Fibroblast of mammary gland (primary cell): ENCODE results near the gene HAPLN3.

Experiments used
- DNase-seq: peaks from one replicate; pipeline ENCODE4 v3.0.0-alpha.2; 2010; ENCODE audit warnings: low read depth
- H3K4me3 ChIP-seq: 2 replicates; pipeline ENCODE4 v1.5.1; 2011; ENCODE audit warnings: low read depth, mild to moderate bottlenecking, low read length, moderate library complexity; ENCODE audit not compliant: control insufficient read depth
- TF ChIP-seq, protein P1 (sequence below): conservative IDR thresholded peaks from 2 replicates; pipeline ENCODE4 v1.5.1; 2011; ENCODE audit warnings: low read depth, low read length, inconsistent platforms; ENCODE audit not compliant: control insufficient read depth, insufficient read depth

Gene HAPLN3

DNA sequence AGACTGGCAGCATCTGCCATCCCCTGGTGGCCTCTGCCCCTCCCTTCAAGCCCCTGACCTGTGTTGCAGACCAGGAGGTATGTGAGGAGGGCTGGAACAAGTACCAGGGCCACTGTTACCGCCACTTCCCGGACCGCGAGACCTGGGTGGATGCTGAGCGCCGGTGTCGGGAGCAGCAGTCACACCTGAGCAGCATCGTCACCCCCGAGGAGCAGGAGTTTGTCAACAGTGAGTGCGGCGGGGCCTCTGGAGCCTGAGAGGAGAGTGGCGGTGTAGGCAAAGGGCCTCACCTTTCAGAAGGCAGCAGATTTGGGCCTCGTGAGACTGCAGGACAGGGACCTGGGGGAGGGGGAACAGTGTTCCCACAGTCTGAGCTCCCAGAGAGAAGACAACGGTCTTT, 24.0 kb downstream of the HAPLN3 start:
- H3K4me3 ChIP-seq = no peak overlapping the region
- TF ChIP-seq, protein P1, sequence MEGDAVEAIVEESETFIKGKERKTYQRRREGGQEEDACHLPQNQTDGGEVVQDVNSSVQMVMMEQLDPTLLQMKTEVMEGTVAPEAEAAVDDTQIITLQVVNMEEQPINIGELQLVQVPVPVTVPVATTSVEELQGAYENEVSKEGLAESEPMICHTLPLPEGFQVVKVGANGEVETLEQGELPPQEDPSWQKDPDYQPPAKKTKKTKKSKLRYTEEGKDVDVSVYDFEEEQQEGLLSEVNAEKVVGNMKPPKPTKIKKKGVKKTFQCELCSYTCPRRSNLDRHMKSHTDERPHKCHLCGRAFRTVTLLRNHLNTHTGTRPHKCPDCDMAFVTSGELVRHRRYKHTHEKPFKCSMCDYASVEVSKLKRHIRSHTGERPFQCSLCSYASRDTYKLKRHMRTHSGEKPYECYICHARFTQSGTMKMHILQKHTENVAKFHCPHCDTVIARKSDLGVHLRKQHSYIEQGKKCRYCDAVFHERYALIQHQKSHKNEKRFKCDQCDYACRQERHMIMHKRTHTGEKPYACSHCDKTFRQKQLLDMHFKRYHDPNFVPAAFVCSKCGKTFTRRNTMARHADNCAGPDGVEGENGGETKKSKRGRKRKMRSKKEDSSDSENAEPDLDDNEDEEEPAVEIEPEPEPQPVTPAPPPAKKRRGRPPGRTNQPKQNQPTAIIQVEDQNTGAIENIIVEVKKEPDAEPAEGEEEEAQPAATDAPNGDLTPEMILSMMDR = no peak
- DNase-seq = no peak

DNA sequence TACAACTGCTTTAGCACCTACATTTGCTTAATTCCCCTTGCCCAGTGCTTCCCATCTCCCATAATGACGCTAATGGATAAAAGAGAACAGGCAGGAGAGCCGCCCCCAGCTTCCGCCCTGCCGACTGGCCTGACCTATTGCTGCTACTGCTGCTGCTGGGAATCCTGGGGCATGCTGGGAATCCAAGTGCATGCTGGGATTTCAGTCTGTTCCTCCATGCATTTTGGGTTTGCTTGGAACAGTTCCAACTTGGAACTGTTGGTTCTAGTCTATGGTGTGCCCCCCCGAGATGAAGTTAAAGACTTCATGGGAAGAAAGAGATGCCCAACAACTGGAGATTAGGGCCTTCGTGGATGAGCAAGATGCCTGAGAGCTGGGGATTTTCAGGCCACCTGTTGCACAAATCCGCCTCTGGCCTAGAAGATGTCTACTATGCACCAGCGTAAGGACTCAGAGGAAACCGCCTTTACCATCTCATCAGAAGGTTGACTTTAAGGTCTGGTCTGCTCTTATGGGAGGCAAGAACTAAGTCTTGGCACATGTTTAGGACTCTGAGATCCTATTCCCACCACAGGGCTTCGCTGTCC, 29.0 kb downstream of the HAPLN3 start:
- no peak for DNase-seq
- TF ChIP-seq, protein P1 = no peak
- H3K4me3 ChIP-seq = no peak overlapping the region

- H3K4me3 ChIP-seq = no peak overlapping the region
- peak; percentile 10 for DNase-seq
- TF ChIP-seq, protein P1 = no peak
Observed at GRCh38 chr15:88865498-88866099, 29.7 kb downstream of the HAPLN3 start.

GRCh38 chr15:88864861-88865497, 30.4 kb downstream of the HAPLN3 start:
- TF ChIP-seq, protein P1 = no peak
- no peak for DNase-seq
- H3K4me3 ChIP-seq = no peak overlapping the region

GRCh38 chr15:88863412-88863811, 31.9 kb downstream of the HAPLN3 start:
- no peak overlapping the region for H3K4me3 ChIP-seq
- DNase-seq = no peak
- TF ChIP-seq, protein P1 = no peak

- no peak overlapping the region for H3K4me3 ChIP-seq
- TF ChIP-seq, protein P1 = no peak
- no peak for DNase-seq
Observed at GRCh38 chr15:88860212-88860611, 35.1 kb downstream of the HAPLN3 start.
